ENCODE data around the gene DEXI. TPM values are rescaled to one million over a fixed set of nuclear protein-coding genes. Genes with fewer than 3 reads are reported as not detected.

The DEXI gene
- total and polyA plus RNA-seq, 9 of the 15 experiments (the other 6 are each of a cell fraction or from before 2014, with no cell fraction given) = 2.9 to 40.1 (median 22.0) TPM

- Histone ChIP-seq H4K20me1 (replicated peaks; ENCODE audit: control insufficient read depth, insufficient read depth, low read length) (no peaks in the 10 kb centered on the region), H3K9me3 (replicated peaks; ENCODE audit: control insufficient read depth, insufficient read depth, low read depth, low read length) (no peaks in the 10 kb centered on the region), H2AFZ (ENCODE audit: low read depth, low read length) (no peak overlapping the region), H3K4me1 (replicated peaks in 1 of 2; ENCODE audit: control insufficient read depth in 2 of 2, insufficient read depth in 2 of 2, low read length in 2 of 2) (peaks cover 3 to 7% of the 10 kb centered on the region in 2 experiments; a peak in 3 of 5 replicates), H3K4me2 (ENCODE audit: insufficient read depth, low read length) (no peak overlapping the region), H3K4me3 (no peak overlapping the region), H3K27me3 (ENCODE audit: control insufficient read depth in 2 of 2, insufficient read depth in 2 of 2, low read length in 2 of 2) (no peaks in the 10 kb centered on the region), H3K36me3 (ENCODE audit: control insufficient read depth, insufficient read depth, low read length) (peaks cover 60% of the 10 kb centered on the region), H3K27ac (ENCODE audit: extremely low read depth, low read depth, low read length) (no peak overlapping the region), H3K9me1 (ENCODE audit: control insufficient read depth, insufficient read depth, low read length) (no peaks in the 10 kb centered on the region), H3K79me2 (ENCODE audit: control insufficient read depth, insufficient read depth, low read length) (no peaks in the 10 kb centered on the region), H3K9ac (ENCODE audit: insufficient read depth in 1 of 2, low read depth in 2 of 2, low read length in 2 of 2) (no peak overlapping the region)
- no TSS peak for BruUV-seq (replicated peaks)
- ChIA-PET POLR2A (interaction anchor here (0.7 to 1.9 kb wide), 3 partner anchors 10 to 273 kb away, joined by 4 to 11 read pairs (median 5); partner anchors contain the start of gene SOCS1), CTCF (ENCODE audit: low intra/inter-chr PET ratio) (interaction anchor here (1.4 kb wide), 1 partner anchor 12 kb away, joined by 4 read pairs; no protein-coding TSS in a partner anchor)
- no peak for FAIRE-seq
- intact Hi-C loops (cut with micrococcal nuclease) (no loop called here), in situ Hi-C loops (cut with MboI) (no loop called here)
- 78% methylated on average over 15 of the region's 15 CpGs for WGBS (ENCODE audit: insufficient coverage, low coverage, missing lambda C conversion rate)
- TF ChIP-seq SMARCC2 (IDR thresholded peaks at IDR 0.05; ENCODE audit: low read depth) (no peak), NR2F6 (CRISPR knock-in tag; IDR thresholded peaks at IDR 0.05) (no peak), CEBPB (tag; IDR thresholded peaks at IDR 0.05) (no peak), BACH1 (tag; IDR thresholded peaks at IDR 0.05) (no peak), MNT (conservative IDR thresholded peaks at IDR 0.05) (no peak), ZNF23 (CRISPR knock-in tag; IDR thresholded peaks at IDR 0.05) (no peak), FOXO4 (CRISPR knock-in tag; IDR thresholded peaks at IDR 0.05) (no peak), RBM39 (optimal IDR thresholded peaks at IDR 0.05; ENCODE audit: low read depth, low read length) (no peak)
- DNase-seq (ENCODE audit: extremely low read depth in 1 of 4, low spot score in 3 of 4) = no peak
- ATAC-seq = no peak
Measured at GRCh38 chr16:10982465-10983150, 40.3 kb upstream of the DEXI start.

Data from K562 (cell line).